Measurements from ENCODE around the gene RNASE11. TPM values are rescaled to one million over a fixed set of nuclear protein-coding genes. Genes with fewer than 3 reads are reported as not detected.

The RNASE11 gene
- total and polyA plus RNA-seq, 12 donors, result not detected

DNA sequence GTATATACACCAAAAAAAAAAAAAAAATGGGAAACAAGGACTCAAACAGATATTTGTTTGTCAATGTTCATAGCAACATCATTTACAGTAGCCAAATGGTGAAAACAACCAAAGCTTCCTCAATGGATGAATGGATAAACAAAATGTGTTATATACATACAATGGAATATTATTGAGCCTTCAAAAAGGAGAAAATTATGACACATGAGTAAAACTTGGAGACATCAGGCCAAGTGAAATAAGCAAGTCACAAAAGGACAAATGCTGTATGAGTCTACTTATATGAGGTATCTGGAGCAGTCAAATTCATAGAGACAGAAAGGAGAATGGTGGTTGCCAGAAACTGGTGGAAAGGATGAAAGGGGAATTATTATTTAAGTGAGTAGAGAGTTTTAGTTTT, 34.8 kb downstream of the RNASE11 start:
- ATAC-seq (no peak), DNase-seq (no peak)
- TF ChIP-seq, protein P1, sequence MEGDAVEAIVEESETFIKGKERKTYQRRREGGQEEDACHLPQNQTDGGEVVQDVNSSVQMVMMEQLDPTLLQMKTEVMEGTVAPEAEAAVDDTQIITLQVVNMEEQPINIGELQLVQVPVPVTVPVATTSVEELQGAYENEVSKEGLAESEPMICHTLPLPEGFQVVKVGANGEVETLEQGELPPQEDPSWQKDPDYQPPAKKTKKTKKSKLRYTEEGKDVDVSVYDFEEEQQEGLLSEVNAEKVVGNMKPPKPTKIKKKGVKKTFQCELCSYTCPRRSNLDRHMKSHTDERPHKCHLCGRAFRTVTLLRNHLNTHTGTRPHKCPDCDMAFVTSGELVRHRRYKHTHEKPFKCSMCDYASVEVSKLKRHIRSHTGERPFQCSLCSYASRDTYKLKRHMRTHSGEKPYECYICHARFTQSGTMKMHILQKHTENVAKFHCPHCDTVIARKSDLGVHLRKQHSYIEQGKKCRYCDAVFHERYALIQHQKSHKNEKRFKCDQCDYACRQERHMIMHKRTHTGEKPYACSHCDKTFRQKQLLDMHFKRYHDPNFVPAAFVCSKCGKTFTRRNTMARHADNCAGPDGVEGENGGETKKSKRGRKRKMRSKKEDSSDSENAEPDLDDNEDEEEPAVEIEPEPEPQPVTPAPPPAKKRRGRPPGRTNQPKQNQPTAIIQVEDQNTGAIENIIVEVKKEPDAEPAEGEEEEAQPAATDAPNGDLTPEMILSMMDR (IDR thresholded peaks at IDR 0.05), result no peak
- Histone ChIP-seq H3K36me3 (no peaks in the 10 kb centered on the region), H3K9me3 (no peaks in the 10 kb centered on the region), H3K4me3 (no peak overlapping the region), H3K27ac (no peak overlapping the region), H3K4me1 (no peaks in the 10 kb centered on the region), H3K27me3 (no peaks in the 10 kb centered on the region)
- intact Hi-C loops (cut with DNase I), result no loop called here

DNA sequence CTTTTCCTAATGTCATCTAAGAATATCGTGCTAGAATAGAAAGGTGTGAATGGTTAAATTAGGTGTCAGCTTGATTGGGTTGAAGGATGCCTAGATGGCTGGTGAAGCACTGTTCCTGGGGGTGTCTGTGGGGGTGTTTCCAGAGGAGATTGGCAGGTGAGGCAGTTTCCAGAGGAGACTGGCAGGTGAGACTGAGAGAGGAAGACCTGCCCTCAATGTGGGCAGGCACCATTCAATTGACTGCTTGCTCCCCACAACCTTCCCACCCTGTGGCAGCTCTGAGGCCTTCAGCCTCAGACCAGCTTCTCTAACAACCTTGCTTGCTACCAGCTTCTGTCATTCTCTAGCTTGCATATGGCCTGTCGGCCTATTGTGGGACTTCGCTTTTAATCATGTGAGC, 36.2 kb downstream of the RNASE11 start:
- WGBS, 2 donors, result 94 to 96% methylated on average over 3 of the region's 3 CpGs
- DNase-seq, result no peak
- no peak overlapping the region for H3K27ac ChIP-seq
- H3K4me3 ChIP-seq, result no peak overlapping the region
- H3K36me3 ChIP-seq, result no peaks in the 10 kb centered on the region
- no peaks in the 10 kb centered on the region for H3K4me1 ChIP-seq
- no peak for ATAC-seq
- H3K27me3 ChIP-seq, result peaks cover 0 to 8% (median 0%) of the 10 kb centered on the region in 7 donors
- H3K9me3 ChIP-seq, result no peaks in the 10 kb centered on the region
- TF ChIP-seq, protein P1 (IDR thresholded peaks at IDR 0.05), result no peak
- intact Hi-C loops (cut with DNase I), result no loop called here

DNA sequence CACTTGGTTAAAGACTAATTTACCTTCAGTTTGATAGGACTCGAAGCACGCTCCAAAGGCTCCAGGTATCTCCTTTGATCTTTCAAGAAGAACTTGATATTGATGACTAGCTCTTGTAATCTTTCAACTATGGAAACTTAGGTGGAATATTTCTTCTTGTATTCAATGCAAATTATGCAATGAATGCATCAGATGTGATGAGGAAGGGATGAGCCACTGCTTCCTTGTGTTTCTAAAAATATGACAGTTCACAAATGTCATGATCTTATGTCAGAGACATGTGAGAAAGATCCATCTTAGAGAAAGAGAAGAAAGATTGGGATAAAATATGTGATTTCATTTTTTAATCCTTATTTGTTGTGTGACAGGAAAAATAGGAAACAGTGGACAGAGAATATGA, 36.9 kb downstream of the RNASE11 start:
- ATAC-seq (no peak), DNase-seq (no peak)
- TF ChIP-seq, protein P1 (IDR thresholded peaks at IDR 0.05), result no peak
- peaks cover 0 to 8% (median 3%) of the 10 kb centered on the region in 7 donors for H3K27me3 ChIP-seq
- H3K4me3 ChIP-seq, result no peak overlapping the region
- no peaks in the 10 kb centered on the region for H3K36me3 ChIP-seq
- no peaks in the 10 kb centered on the region for H3K9me3 ChIP-seq
- 95 to 97% methylated on average over 2 of the region's 2 CpGs for WGBS, 2 donors
- intact Hi-C loops (cut with DNase I), result no loop called here
- H3K4me1 ChIP-seq, result no peaks in the 10 kb centered on the region
- H3K27ac ChIP-seq, result no peak overlapping the region

DNA sequence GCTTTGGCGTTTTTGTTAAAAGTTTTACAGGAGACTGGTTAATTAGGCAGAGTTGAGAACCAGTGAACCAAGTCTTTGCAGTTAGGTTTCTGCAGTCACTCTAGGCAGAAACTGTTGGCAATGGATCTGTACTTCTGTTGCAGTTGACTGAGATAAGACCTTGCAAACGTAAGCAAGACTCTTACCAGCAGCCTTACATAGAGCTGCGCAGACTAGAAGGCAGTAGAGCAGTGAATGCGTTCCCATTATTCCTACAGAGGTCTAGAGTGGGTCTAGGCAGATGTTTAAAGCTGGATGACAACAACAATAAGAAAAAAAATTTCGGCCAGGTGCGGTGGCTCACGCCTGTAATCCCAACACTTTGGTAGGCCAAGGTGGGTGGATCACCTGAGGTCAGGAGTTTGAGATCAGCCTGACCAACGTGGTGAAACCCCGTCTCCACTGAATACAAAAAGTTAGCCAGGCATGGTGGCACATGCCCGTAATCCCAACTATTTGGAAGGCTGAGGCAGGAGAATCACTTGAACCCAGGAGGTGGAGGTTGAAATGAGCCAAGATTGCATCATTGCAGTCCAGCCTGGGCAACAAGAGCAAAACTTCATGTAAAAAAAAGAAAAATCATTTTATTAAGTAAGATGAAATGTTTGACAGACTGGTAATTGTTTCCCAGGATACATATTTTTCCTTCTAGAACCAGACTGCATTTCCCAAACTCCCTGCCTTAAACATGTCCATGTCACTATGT, 39.2 kb downstream of the RNASE11 start:
- 87 to 90% methylated on average over 10 of the region's 10 CpGs for WGBS, 2 donors

More for the DNA sequence above, 39.2 kb downstream of the RNASE11 start:
- no peak for DNase-seq
- H3K4me3 ChIP-seq, result no peak overlapping the region
- H3K27me3 ChIP-seq, result peaks cover 0 to 8% (median 4%) of the 10 kb centered on the region in 7 donors
- H3K4me1 ChIP-seq, result no peaks in the 10 kb centered on the region
- H3K9me3 ChIP-seq, result no peaks in the 10 kb centered on the region
- TF ChIP-seq, protein P1 (IDR thresholded peaks at IDR 0.05), result no peak
- no peak for ATAC-seq
- no peaks in the 10 kb centered on the region for H3K36me3 ChIP-seq
- no peak overlapping the region for H3K27ac ChIP-seq
- intact Hi-C loops (cut with DNase I), result loop anchor here in 1 of 10 donors (10.0 kb wide), 1 partner anchor 506 kb away; the partner anchor contains the start of gene RNASE8

All from heart right ventricle (tissue), 16 donors.